Fibroblast of lung (primary cell): ENCODE data around the gene DSP. TPM values are rescaled to one million over a fixed set of nuclear protein-coding genes. Genes with fewer than 3 reads are reported as not detected.

ENCODE experiments used
- DNase-seq, 2 donors: peaks; one replicate each; pipeline versions ENCODE4 v3.0.0 to v3.0.0-alpha.2; 2010; ENCODE audit warnings: low read depth in 2 of 2
- H2AFZ ChIP-seq: 2 replicates; pipeline ENCODE4 v1.5.1; 2012; ENCODE audit warnings: low read length, control low read depth, inconsistent platforms
- H3K27ac ChIP-seq: 2 replicates; pipeline ENCODE4 v1.5.1; 2011; ENCODE audit warnings: low read length, control low read depth; ENCODE audit not compliant: insufficient read depth
- H3K27me3 ChIP-seq: 2 replicates; pipeline ENCODE4 v1.5.1; 2011; ENCODE audit warnings: mild to moderate bottlenecking, low read length; ENCODE audit not compliant: control insufficient read depth, insufficient read depth
- H3K36me3 ChIP-seq: 2 replicates; pipeline ENCODE4 v1.5.1; 2011; ENCODE audit warnings: low read length; ENCODE audit not compliant: control insufficient read depth, insufficient read depth
- H3K4me1 ChIP-seq: 2 replicates; pipeline ENCODE4 v1.5.1; 2011; ENCODE audit warnings: low read length; ENCODE audit not compliant: control insufficient read depth, insufficient read depth; ENCODE audit errors: extremely low read depth
- H3K4me2 ChIP-seq: 2 replicates; pipeline ENCODE4 v1.5.1; 2011; ENCODE audit warnings: low read length, control low read depth; ENCODE audit not compliant: insufficient read depth; ENCODE audit errors: extremely low read depth
- H3K4me3 ChIP-seq, 4 experiments: fragments of 200-600 bp in 1 of 4; sonication (generic) in 1 of 4; replicated peaks in 1 of 4; 2 replicates each; pipeline ENCODE4 v1.5.1; 2011 to 2016; ENCODE audit warnings: low read length in 4 of 4, low read depth in 3 of 4, mild to moderate bottlenecking in 3 of 4, control low read depth in 2 of 4, inconsistent platforms in 1 of 4, mixed read lengths in 1 of 4; ENCODE audit not compliant: insufficient read depth in 1 of 4; ENCODE audit errors: control extremely low read depth in 1 of 4
- H3K79me2 ChIP-seq: 2 replicates; pipeline ENCODE4 v1.5.1; 2012; ENCODE audit warnings: mild to moderate bottlenecking, low read length, inconsistent platforms; ENCODE audit not compliant: control insufficient read depth, insufficient read depth
- H3K9ac ChIP-seq: 2 replicates; pipeline ENCODE4 v1.5.1; 2011; ENCODE audit warnings: mild to moderate bottlenecking, low read length, control low read depth; ENCODE audit not compliant: insufficient read depth
- H3K9me3 ChIP-seq: 2 replicates; pipeline ENCODE4 v1.5.1; 2012; ENCODE audit warnings: low read depth, low read length; ENCODE audit not compliant: control insufficient read depth, insufficient read depth
- H4K20me1 ChIP-seq: 2 replicates; pipeline ENCODE4 v1.5.1; 2011; ENCODE audit warnings: low read length; ENCODE audit not compliant: control insufficient read depth, insufficient read depth; ENCODE audit errors: extremely low read depth
- CTCF ChIP-seq, 2 donors: IDR thresholded peaks in 1 of 2; conservative IDR thresholded peaks in 1 of 2; 1 replicate in 1 of 2; 2 replicates in 1 of 2; pipeline ENCODE4 v1.5.1; 2011 to 2012; ENCODE audit warnings: low read length in 2 of 2, control low read depth in 1 of 2, inconsistent platforms in 1 of 2, low read depth in 1 of 2, mild to moderate bottlenecking in 1 of 2
- EZH2 ChIP-seq: IDR thresholded peaks from 2 replicates; pipeline ENCODE4 v1.5.1; 2012; ENCODE audit warnings: low read length, control low read depth, mild to moderate bottlenecking; ENCODE audit errors: missing control alignments
- polyA plus RNA-seq, 2 donors: library from polyadenylated mRNA; depleted of rRNA in 1 of 2; stranded (reverse) in 1 of 2; unstranded in 1 of 2; fragments of >200 nt; gene quantifications; 2 replicates each; pipeline ENCODE4 v1.2.1, GENCODE V29; 2011 to 2012; ENCODE audit warnings: missing spikeins in 1 of 2
- total RNA-seq: library from RNA; depleted of rRNA; stranded (reverse); fragments of >200 nt; gene quantifications from 2 replicates; pipeline ENCODE4 v1.2.1, GENCODE V29; 2014

Gene DSP
- total and polyA plus RNA-seq, 2 donors (not counting 1 experiment from before 2014, with no cell fraction given), result 3.8 TPM; not detected in 1

GRCh38 chr6:7561153-7561964 is 19.9 kb downstream of the DSP start:
- Histone ChIP-seq H4K20me1 (no peaks in the 10 kb centered on the region), H3K79me2 (no peaks in the 10 kb centered on the region), H3K9ac (no peak overlapping the region), H3K36me3 (no peaks in the 10 kb centered on the region), H3K4me2 (no peak overlapping the region), H3K9me3 (no peaks in the 10 kb centered on the region), H3K4me3 (no peak overlapping the region), H3K4me1 (no peaks in the 10 kb centered on the region), H3K27me3 (no peaks in the 10 kb centered on the region), H3K27ac (no peak overlapping the region), H2AFZ (no peak overlapping the region)
- DNase-seq, result no peak
- TF ChIP-seq CTCF (conservative IDR thresholded peaks at IDR 0.05 in 1 of 2, IDR thresholded peaks at IDR 0.05 in 1 of 2; ENCODE audit: low read depth in 1 of 2, low read length in 2 of 2), result no peak
- no peak for TF ChIP-seq EZH2

- H3K27ac ChIP-seq, result no peak overlapping the region
- H3K79me2 ChIP-seq, result no peaks in the 10 kb centered on the region
- H3K9ac ChIP-seq, result no peak overlapping the region
- H3K4me3 ChIP-seq, result no peak overlapping the region
- no peaks in the 10 kb centered on the region for H3K4me1 ChIP-seq
- H3K4me2 ChIP-seq, result no peak overlapping the region
- H3K9me3 ChIP-seq, result no peaks in the 10 kb centered on the region
- H3K36me3 ChIP-seq, result no peaks in the 10 kb centered on the region
- no peaks in the 10 kb centered on the region for H4K20me1 ChIP-seq
- H3K27me3 ChIP-seq, result no peaks in the 10 kb centered on the region
- no peak overlapping the region for H2AFZ ChIP-seq
- no peak for TF ChIP-seq CTCF (conservative IDR thresholded peaks at IDR 0.05 in 1 of 2, IDR thresholded peaks at IDR 0.05 in 1 of 2; ENCODE audit: low read depth in 1 of 2, low read length in 2 of 2)
- no peak for TF ChIP-seq EZH2
- DNase-seq, result no peak
Observed at GRCh38 chr6:7562769-7563168, 21.3 kb downstream of the DSP start.

- Histone ChIP-seq H3K79me2 (no peaks in the 10 kb centered on the region), H3K9ac (no peak overlapping the region), H3K36me3 (no peaks in the 10 kb centered on the region), H3K4me3 (no peak overlapping the region), H3K27me3 (no peaks in the 10 kb centered on the region), H4K20me1 (no peaks in the 10 kb centered on the region), H3K9me3 (no peaks in the 10 kb centered on the region), H3K27ac (no peak overlapping the region), H3K4me1 (no peaks in the 10 kb centered on the region), H3K4me2 (no peak overlapping the region), H2AFZ (no peak overlapping the region)
- no peak for TF ChIP-seq CTCF (conservative IDR thresholded peaks at IDR 0.05 in 1 of 2, IDR thresholded peaks at IDR 0.05 in 1 of 2; ENCODE audit: low read depth in 1 of 2, low read length in 2 of 2)
- TF ChIP-seq EZH2, result no peak
- DNase-seq, result no peak
Observed at GRCh38 chr6:7566107-7566506, 24.6 kb downstream of the DSP start.
